HL-60 (cell line): ENCODE data around the gene SOWAHA.

Experiments used
- DNase-seq, 2 experiments: peaks; one replicate each; pipeline ENCODE4 v3.0.0-alpha.2; 2010 to 2020; ENCODE audit warnings: low read depth in 1 of 2, low spot score in 1 of 2
- H3K27ac ChIP-seq: fragments of 250-450 bp; sonication (Bioruptor Pico); replicated peaks from 2 replicates; pipeline ENCODE4 v1.5.1; 2020; ENCODE audit warnings: mild to moderate bottlenecking, moderate library complexity
- H3K27me3 ChIP-seq: fragments of 250-450 bp; sonication (Bioruptor Pico); 2 replicates; pipeline ENCODE4 v1.5.1; 2021; ENCODE audit warnings: mild to moderate bottlenecking, moderate library complexity; ENCODE audit not compliant: insufficient read depth, poor library complexity, severe bottlenecking
- H3K4me3 ChIP-seq: replicated peaks from 2 replicates; pipeline ENCODE4 v1.5.1; 2011; ENCODE audit warnings: mild to moderate bottlenecking, control low read depth, low read length; ENCODE audit not compliant: insufficient read depth
- GABPA ChIP-seq: IDR thresholded peaks from 2 replicates; pipeline ENCODE4 v1.6.1; 2012; ENCODE audit warnings: low read depth
- POLR2AphosphoS5 ChIP-seq: IDR thresholded peaks from 2 replicates; pipeline ENCODE4 v1.6.1; 2012; ENCODE audit warnings: low read depth
- SPI1 ChIP-seq: IDR thresholded peaks from 2 replicates; pipeline ENCODE4 v1.6.1; 2012; ENCODE audit warnings: low read depth, mild to moderate bottlenecking, borderline replicate concordance
- TF ChIP-seq, protein P1 (sequence below): IDR thresholded peaks from 2 replicates; pipeline ENCODE4 v1.6.1; 2012; ENCODE audit warnings: low read depth; ENCODE audit not compliant: insufficient replicate concordance
- TF ChIP-seq, protein P2 (sequence below): IDR thresholded peaks from one replicate; pipeline ENCODE4 v1.5.1; 2011; ENCODE audit warnings: low read length, control low read depth, inconsistent platforms; ENCODE audit not compliant: insufficient read depth

Gene SOWAHA

DNA sequence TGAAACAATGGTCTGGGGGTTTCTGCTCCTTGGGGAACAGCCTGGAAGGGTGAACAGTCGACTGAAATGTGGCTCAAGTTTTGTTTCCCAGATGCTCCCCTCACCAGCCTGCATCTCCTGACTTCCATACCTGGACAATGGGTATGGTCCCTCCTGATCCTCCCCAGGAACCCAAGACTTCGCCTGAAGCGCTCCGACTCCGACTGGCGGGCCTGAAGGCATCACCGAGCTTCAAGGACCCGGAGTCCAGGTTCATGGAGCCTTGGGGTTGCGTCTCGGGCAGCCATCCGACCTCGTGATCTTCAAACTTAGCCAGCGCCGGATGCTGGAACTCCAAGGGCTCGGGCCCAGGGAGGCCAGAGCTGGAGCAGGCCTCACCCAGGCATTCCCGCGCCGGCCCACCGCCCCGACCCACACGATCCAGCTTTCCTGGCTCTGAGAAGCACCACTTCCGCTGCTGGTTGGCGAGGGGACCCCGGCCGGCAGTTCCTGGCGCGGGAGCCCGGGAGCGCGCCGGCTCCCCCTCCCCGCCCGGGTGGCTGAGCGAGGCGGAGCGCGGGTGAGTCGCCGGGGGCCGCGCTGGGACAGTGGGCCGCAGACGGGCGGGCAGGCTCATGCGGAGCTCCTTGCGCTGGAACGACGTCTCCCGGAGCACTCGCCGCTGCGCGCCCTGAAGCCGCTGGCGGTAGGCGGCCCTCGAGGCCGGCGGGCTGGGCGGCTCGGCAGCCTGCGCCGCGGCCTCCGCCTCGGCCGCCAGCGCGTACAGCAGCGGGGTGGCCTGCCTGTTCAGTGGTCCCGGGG is 12.1 kb downstream of the SOWAHA start:
- Histone ChIP-seq H3K27ac (no peak overlapping the region), H3K4me3 (no peak overlapping the region; the same call in 1 of the 2 replicates), H3K27me3 (peaks cover 2% of the 10 kb centered on the region)
- TF ChIP-seq GABPA, result no peak
- TF ChIP-seq SPI1, result no peak
- TF ChIP-seq, protein P1, sequence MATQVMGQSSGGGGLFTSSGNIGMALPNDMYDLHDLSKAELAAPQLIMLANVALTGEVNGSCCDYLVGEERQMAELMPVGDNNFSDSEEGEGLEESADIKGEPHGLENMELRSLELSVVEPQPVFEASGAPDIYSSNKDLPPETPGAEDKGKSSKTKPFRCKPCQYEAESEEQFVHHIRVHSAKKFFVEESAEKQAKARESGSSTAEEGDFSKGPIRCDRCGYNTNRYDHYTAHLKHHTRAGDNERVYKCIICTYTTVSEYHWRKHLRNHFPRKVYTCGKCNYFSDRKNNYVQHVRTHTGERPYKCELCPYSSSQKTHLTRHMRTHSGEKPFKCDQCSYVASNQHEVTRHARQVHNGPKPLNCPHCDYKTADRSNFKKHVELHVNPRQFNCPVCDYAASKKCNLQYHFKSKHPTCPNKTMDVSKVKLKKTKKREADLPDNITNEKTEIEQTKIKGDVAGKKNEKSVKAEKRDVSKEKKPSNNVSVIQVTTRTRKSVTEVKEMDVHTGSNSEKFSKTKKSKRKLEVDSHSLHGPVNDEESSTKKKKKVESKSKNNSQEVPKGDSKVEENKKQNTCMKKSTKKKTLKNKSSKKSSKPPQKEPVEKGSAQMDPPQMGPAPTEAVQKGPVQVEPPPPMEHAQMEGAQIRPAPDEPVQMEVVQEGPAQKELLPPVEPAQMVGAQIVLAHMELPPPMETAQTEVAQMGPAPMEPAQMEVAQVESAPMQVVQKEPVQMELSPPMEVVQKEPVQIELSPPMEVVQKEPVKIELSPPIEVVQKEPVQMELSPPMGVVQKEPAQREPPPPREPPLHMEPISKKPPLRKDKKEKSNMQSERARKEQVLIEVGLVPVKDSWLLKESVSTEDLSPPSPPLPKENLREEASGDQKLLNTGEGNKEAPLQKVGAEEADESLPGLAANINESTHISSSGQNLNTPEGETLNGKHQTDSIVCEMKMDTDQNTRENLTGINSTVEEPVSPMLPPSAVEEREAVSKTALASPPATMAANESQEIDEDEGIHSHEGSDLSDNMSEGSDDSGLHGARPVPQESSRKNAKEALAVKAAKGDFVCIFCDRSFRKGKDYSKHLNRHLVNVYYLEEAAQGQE, result no peak
- TF ChIP-seq, protein P2, sequence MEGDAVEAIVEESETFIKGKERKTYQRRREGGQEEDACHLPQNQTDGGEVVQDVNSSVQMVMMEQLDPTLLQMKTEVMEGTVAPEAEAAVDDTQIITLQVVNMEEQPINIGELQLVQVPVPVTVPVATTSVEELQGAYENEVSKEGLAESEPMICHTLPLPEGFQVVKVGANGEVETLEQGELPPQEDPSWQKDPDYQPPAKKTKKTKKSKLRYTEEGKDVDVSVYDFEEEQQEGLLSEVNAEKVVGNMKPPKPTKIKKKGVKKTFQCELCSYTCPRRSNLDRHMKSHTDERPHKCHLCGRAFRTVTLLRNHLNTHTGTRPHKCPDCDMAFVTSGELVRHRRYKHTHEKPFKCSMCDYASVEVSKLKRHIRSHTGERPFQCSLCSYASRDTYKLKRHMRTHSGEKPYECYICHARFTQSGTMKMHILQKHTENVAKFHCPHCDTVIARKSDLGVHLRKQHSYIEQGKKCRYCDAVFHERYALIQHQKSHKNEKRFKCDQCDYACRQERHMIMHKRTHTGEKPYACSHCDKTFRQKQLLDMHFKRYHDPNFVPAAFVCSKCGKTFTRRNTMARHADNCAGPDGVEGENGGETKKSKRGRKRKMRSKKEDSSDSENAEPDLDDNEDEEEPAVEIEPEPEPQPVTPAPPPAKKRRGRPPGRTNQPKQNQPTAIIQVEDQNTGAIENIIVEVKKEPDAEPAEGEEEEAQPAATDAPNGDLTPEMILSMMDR, result no peak
- no peak for TF ChIP-seq POLR2AphosphoS5
- DNase-seq, result no peak

DNA sequence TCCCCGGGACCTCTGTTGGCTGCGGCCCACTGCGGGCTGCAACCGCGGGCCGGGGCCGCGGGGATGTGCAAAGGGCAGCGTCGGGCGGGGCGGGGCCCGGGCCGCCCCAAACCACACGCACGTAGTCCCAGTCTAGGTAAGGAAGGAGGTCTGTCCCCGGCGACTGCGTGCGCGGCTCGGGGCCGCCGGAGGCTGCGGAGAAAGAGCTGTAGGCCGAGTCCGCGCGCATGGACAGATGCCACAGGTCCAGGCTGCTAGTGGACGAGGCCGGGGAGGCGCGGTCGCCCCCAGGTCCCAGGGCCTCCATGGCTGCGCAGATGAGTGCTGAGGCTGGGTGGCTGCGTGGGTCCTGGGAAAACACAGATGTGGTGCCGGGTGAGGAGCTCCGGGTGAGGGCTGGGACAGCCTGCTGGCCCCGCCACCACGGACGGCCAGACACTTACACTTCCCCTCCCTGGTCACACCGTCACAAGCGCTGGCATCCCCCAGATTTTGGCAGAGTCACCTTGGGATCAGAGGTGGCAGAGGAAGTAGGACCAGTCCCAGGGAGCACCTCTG is 12.8 kb downstream of the SOWAHA start:
- no peak for DNase-seq
- Histone ChIP-seq H3K27ac (no peak overlapping the region), H3K4me3 (no peak overlapping the region), H3K27me3 (peaks cover 2% of the 10 kb centered on the region)
- TF ChIP-seq GABPA (no peak), SPI1 (no peak), POLR2AphosphoS5 (no peak)
- TF ChIP-seq, protein P1, result no peak
- TF ChIP-seq, protein P2, result no peak

DNA sequence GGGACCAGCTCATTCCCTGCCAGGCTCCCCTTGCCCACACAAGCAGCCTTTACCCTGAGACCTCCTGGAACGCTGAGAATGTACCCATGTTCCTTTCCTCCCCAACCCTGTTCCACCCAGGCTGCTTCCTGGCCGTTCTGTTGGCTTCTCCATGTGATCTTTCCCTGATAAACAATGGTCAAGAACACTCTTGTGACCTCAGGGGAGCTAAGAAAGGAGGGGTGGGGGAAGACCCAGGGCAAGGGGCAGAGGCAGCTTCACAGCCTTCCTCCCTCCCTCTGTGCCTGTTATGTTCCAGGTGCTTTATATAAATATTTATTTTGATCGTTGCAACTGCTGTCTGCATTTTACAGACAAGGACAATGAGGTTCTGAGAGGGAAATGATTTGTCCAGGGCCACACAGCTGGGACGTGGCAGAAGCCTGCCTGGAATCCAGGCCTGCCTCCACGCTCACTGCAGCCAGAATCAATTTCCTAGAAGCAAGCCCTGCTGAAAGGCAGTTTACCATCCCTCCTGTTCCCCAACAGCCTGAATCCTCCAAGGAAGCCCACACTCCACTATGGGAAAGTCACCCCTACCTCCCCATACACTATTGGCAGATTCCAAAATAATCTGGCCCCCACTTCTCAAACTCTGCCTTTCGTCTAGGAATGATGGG is 13.5 kb downstream of the SOWAHA start:
- DNase-seq, result no peak
- Histone ChIP-seq H3K27ac (no peak overlapping the region), H3K27me3 (peaks cover 2% of the 10 kb centered on the region), H3K4me3 (no peak overlapping the region)
- TF ChIP-seq, protein P1, result no peak
- TF ChIP-seq SPI1, result no peak
- TF ChIP-seq, protein P2, result no peak
- no peak for TF ChIP-seq GABPA
- no peak for TF ChIP-seq POLR2AphosphoS5
